AG09309 (cell line): ENCODE measurements around the gene RCL1.

Experiments
- DNase-seq: peaks from one replicate; pipeline ENCODE4 v3.0.0-alpha.2; 2010; ENCODE audit warnings: low read depth
- H3K4me3 ChIP-seq: 2 replicates; pipeline ENCODE4 v1.5.1; 2011; ENCODE audit warnings: mild to moderate bottlenecking, low read depth, low read length, moderate library complexity; ENCODE audit not compliant: control insufficient read depth
- CTCF ChIP-seq: IDR thresholded peaks from 2 replicates; pipeline ENCODE4 v1.5.1; 2011; ENCODE audit warnings: mild to moderate bottlenecking, low read depth, low read length, inconsistent platforms; ENCODE audit not compliant: insufficient read depth, control insufficient read depth; ENCODE audit errors: missing control alignments

The RCL1 gene

DNA sequence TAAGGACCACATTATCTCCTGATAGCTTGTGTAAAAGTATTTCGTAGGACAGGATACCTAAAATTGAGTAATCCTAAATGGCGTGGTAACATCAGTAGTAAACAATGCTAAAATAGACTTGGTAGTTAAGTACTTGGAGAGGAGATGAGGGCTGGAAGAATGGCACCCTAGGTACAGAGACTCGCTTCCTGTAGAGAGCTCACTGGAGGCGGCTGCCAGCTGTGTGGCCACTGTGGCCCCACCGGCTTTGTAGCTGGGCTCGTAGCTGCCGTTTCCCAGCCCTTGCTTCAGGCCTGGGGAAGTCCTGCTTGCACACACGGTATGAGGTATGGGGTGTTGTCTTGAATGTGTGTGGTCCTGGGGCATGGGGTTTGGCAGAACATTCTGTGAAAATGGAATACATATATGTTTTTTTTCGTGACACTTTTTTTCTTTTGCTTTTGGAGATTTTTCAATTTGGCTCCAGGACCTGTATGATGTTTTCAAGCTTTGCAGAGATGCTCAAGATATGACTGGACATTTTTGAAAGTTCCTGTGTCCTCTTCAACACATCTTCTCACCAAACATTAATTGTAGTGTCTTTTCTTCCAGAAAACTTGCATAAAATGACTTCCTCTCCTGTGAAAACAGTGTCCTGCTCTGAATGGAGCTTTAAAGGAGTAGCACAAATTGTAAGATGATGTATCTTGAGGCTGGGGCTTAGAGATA is 58.0 kb downstream of the RCL1 start:
- no peak for DNase-seq
- H3K4me3 ChIP-seq: no peak overlapping the region
- TF ChIP-seq CTCF: no peak

DNA sequence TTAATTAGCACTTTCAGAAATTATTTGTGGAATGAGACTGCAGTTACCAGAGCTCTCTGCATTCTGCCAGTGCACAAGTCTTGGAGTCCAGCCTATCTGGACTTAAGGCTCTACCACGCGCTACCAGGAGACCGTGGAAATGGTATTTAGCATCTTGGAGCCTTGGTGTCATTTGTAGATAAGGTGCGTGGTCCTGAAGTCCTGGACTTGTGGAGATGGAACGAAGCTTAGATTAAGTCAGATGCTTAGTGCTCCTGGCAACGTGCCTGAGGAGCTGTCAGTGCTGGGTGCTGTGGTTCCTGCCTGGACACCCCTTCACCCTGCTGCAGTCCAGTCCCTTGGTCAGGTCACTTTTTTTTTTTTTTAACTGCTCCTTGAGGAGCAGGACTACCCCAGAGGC is 59.7 kb downstream of the RCL1 start:
- no peak overlapping the region for H3K4me3 ChIP-seq
- DNase-seq: no peak
- no peak for TF ChIP-seq CTCF

DNA sequence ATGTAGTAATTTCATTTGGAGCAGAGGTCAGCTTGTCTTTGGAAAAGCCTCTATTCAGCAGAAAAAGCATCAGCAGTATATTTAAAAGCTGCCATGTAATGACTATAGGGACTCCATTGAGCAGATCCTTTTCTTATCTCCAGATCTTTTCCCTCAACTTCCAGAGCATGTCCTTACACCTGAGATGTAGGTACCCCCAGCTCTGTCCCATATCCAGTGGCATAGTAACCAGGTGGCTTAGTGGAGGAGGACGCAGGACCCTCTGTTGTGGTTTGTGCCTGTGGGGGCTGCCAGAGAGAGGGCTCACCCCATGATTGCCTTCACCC is 61.5 kb downstream of the RCL1 start:
- no peak for TF ChIP-seq CTCF
- DNase-seq: no peak

GRCh38 chr9:4855841-4856240 is 63.1 kb downstream of the RCL1 start:
- DNase-seq: no peak
- no peak for TF ChIP-seq CTCF
- H3K4me3 ChIP-seq: no peak overlapping the region

More for the DNA sequence above, 61.5 kb downstream of the RCL1 start:
- H3K4me3 ChIP-seq: no peak overlapping the region

- no peak overlapping the region for H3K4me3 ChIP-seq
- TF ChIP-seq CTCF: no peak
- no peak for DNase-seq
Observed at GRCh38 chr9:4857163-4857810, 64.5 kb downstream of the RCL1 start.

DNA sequence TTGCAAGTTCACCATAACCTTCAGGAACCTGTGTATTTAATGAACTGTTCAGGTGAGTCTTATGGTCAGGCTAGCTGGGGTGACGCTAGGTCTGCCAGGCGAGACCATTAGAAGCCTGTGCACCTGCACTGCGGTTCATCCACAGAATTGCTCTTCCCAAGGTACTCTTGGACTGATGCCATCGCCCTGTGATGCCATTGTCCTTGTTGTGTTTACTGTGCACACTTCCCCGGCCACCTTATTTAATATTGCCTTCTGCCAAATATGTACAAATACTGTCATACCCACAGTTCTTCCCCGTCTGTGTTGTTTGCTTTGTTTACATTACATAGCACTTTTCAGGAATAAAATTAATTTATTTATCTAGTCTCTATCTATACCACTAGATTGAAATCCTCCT is 66.3 kb downstream of the RCL1 start:
- DNase-seq: no peak
- H3K4me3 ChIP-seq: no peak overlapping the region
- TF ChIP-seq CTCF: no peak

DNA sequence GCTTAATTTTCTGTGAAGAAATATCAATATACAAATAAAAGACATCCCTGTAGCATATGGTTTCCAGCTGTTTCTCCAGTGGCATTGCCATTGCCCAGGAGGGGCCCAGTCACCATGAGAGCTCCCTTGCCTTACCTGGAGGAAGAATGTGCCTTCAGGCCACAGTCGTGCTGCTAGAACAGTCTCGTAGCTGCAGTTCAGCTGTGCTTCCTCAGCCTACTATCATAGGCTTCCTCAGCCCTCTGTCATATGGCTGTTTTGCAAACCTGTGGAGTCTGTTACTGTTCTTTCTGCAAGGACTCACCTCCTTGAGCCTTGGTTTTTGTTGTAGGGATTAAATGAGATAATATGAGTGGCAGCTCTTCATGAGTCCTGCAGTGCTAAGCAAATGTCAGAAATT is 67.6 kb downstream of the RCL1 start:
- TF ChIP-seq CTCF: no peak
- no peak for DNase-seq
- H3K4me3 ChIP-seq: no peak overlapping the region
